GM06990 (cell line): Measurements from ENCODE around the gene C2orf76.
A peak's percentile ranks its signal among the peaks of the same experiment; 100 is the strongest.

Experiments used
- DNase-seq: peaks from one replicate; pipeline ENCODE4 v3.0.0-alpha.2; 2011; ENCODE audit not compliant: insufficient read length; ENCODE audit errors: extremely low read depth
- H3K27me3 ChIP-seq: replicated peaks from 2 replicates; pipeline ENCODE4 v1.6.0; 2011; ENCODE audit warnings: low read length; ENCODE audit not compliant: control insufficient read depth, insufficient read depth
- H3K36me3 ChIP-seq: 2 replicates; pipeline ENCODE4 v1.5.1; 2011; ENCODE audit warnings: low read length; ENCODE audit not compliant: control insufficient read depth, insufficient read depth
- H3K4me3 ChIP-seq: replicated peaks from 2 replicates; pipeline ENCODE4 v1.5.1; 2011; ENCODE audit warnings: low read depth, mild to moderate bottlenecking, control low read depth, low read length
- CTCF ChIP-seq: IDR thresholded peaks from 2 replicates; pipeline ENCODE4 v1.5.1; 2011; ENCODE audit warnings: low read length, control low read depth, mild to moderate bottlenecking, inconsistent platforms; ENCODE audit not compliant: insufficient read depth, poor library complexity, severe bottlenecking

C2orf76 gene

GRCh38 chr2:119365436-119365835 is 1.2 kb downstream of the C2orf76 start:
- Histone ChIP-seq H3K4me3 (peak overlapping the region; percentile 94), H3K27me3 (no peaks in the 10 kb centered on the region), H3K36me3 (peaks cover 14% of the 10 kb centered on the region)
- no peak for TF ChIP-seq CTCF
- no peak for DNase-seq

- no peaks in the 10 kb centered on the region for H3K27me3 ChIP-seq
- TF ChIP-seq CTCF: no peak
- H3K4me3 ChIP-seq: peak overlapping the region; percentile 94
- DNase-seq: no peak
- H3K36me3 ChIP-seq: peaks cover 11% of the 10 kb centered on the region
Measured at GRCh38 chr2:119364798-119365197, 1.8 kb downstream of the C2orf76 start.

- Histone ChIP-seq H3K4me3 (no peak overlapping the region), H3K27me3 (no peaks in the 10 kb centered on the region), H3K36me3 (no peaks in the 10 kb centered on the region)
- no peak for TF ChIP-seq CTCF
- no peak for DNase-seq
Measured at GRCh38 chr2:119360423-119360966, 6.1 kb downstream of the C2orf76 start.

GRCh38 chr2:119359774-119360173 is 6.9 kb downstream of the C2orf76 start:
- Histone ChIP-seq H3K4me3 (no peak overlapping the region), H3K36me3 (no peaks in the 10 kb centered on the region), H3K27me3 (no peaks in the 10 kb centered on the region)
- no peak for DNase-seq
- no peak for TF ChIP-seq CTCF

GRCh38 chr2:119354860-119355259 is 11.8 kb downstream of the C2orf76 start:
- Histone ChIP-seq H3K27me3 (no peaks in the 10 kb centered on the region), H3K4me3 (no peak overlapping the region), H3K36me3 (no peaks in the 10 kb centered on the region)
- no peak for DNase-seq
- TF ChIP-seq CTCF: no peak

- peak; percentile 59 for DNase-seq
- TF ChIP-seq CTCF: no peak
Measured at GRCh38 chr2:119352357-119352756, 14.3 kb downstream of the C2orf76 start.

More at GRCh38 chr2:119352357-119352756, 14.3 kb downstream of the C2orf76 start:
- Histone ChIP-seq H3K27me3 (no peaks in the 10 kb centered on the region), H3K4me3 (no peak overlapping the region), H3K36me3 (no peaks in the 10 kb centered on the region)
